CD14-positive monocyte (primary cell): ENCODE data around the gene PRSS33. TPM values are rescaled to one million over a fixed set of nuclear protein-coding genes. Genes with fewer than 3 reads are reported as not detected.
A peak's percentile ranks its signal among the peaks of the same experiment; 100 is the strongest.

Source experiments
- DNase-seq, 3 donors: peaks; one replicate each; pipeline ENCODE4 v3.0.0-alpha.2; 2011 to 2022
- H2AFZ ChIP-seq: 2 replicates; pipeline ENCODE4 v1.6.0; 2012; ENCODE audit warnings: mild to moderate bottlenecking, low read depth, low read length, inconsistent platforms; ENCODE audit not compliant: insufficient read depth, poor library complexity, severe bottlenecking
- H3K27ac ChIP-seq, 2 donors: 1 replicate in 1 of 2; 2 replicates in 1 of 2; pipeline ENCODE4 v1.5.1; 2012 to 2013; ENCODE audit warnings: low read length in 2 of 2, control low read depth in 1 of 2, inconsistent platforms in 1 of 2, low read depth in 1 of 2, mild to moderate bottlenecking in 1 of 2
- H3K27me3 ChIP-seq, 2 donors: one replicate each; pipeline versions ENCODE4 v1.6.0 to v1.6.1; 2011 to 2013; ENCODE audit warnings: low read length in 2 of 2; ENCODE audit not compliant: control insufficient read depth in 2 of 2, insufficient read depth in 2 of 2
- H3K36me3 ChIP-seq, 2 donors: replicated peaks in 1 of 2; 1 replicate in 1 of 2; 2 replicates in 1 of 2; pipeline versions ENCODE4 v1.5.1 to v1.6.1; 2012 to 2013; ENCODE audit warnings: low read length in 2 of 2, control low read depth in 1 of 2, inconsistent platforms in 1 of 2, mild to moderate bottlenecking in 1 of 2; ENCODE audit not compliant: insufficient read depth in 2 of 2, control insufficient read depth in 1 of 2
- H3K4me1 ChIP-seq, 2 donors: 1 replicate in 1 of 2; 2 replicates in 1 of 2; pipeline versions ENCODE4 v1.5.1 to v1.6.1; 2012 to 2013; ENCODE audit warnings: low read length in 2 of 2, control low read depth in 1 of 2, inconsistent platforms in 1 of 2, mild to moderate bottlenecking in 1 of 2, moderate library complexity in 1 of 2; ENCODE audit not compliant: insufficient read depth in 2 of 2, control insufficient read depth in 1 of 2
- H3K4me2 ChIP-seq: replicated peaks from 2 replicates; pipeline ENCODE3; 2012; ENCODE audit warnings: low read length, moderate library complexity, mild to moderate bottlenecking; ENCODE audit not compliant: poor library complexity, severe bottlenecking; ENCODE audit errors: extremely low read depth
- H3K4me3 ChIP-seq, 3 experiments: fragments of 200-600 bp in 1 of 3; sonication (generic) in 1 of 3; replicated peaks in 1 of 3; 1 replicate in 2 of 3; 2 replicates in 1 of 3; pipeline ENCODE4 v1.5.1; 2011 to 2013; ENCODE audit warnings: low read length in 3 of 3, mild to moderate bottlenecking in 3 of 3, control low read depth in 2 of 3, low read depth in 2 of 3, inconsistent platforms in 1 of 3, moderate library complexity in 1 of 3
- H3K79me2 ChIP-seq: 2 replicates; pipeline ENCODE4 v1.6.0; 2012; ENCODE audit warnings: mild to moderate bottlenecking, control low read depth, inconsistent platforms, low read length, moderate library complexity; ENCODE audit not compliant: insufficient read depth
- H3K9ac ChIP-seq: 2 replicates; pipeline ENCODE4 v1.6.0; 2017; ENCODE audit warnings: low read length, mild to moderate bottlenecking; ENCODE audit not compliant: insufficient read depth, poor library complexity, severe bottlenecking
- H3K9me3 ChIP-seq, 2 donors: replicated peaks in 1 of 2; 1 replicate in 1 of 2; 2 replicates in 1 of 2; pipeline versions ENCODE4 v1.5.1 to v1.6.1; 2012 to 2013; ENCODE audit warnings: low read length in 2 of 2, control low read depth in 1 of 2; ENCODE audit not compliant: control insufficient read depth in 1 of 2, insufficient read depth in 1 of 2
- H4K20me1 ChIP-seq: 2 replicates; pipeline ENCODE4 v1.6.0; 2012; ENCODE audit warnings: mild to moderate bottlenecking, low read length, control low read depth, moderate library complexity; ENCODE audit not compliant: insufficient read depth
- H3K27ac Mint-ChIP-seq, 7 donors: one replicate each; pipeline ENCODE4 v1.8.0; 2020; ENCODE audit warnings: mild to moderate bottlenecking in 7 of 7, mixed read lengths in 7 of 7, moderate library complexity in 6 of 7, inconsistent platforms in 2 of 7
- H3K27me3 Mint-ChIP-seq, 3 donors: one replicate each; pipeline ENCODE4 v1.8.0; 2021 to 2022; ENCODE audit warnings: low read depth in 3 of 3, mild to moderate bottlenecking in 3 of 3, mixed read lengths in 3 of 3, moderate library complexity in 3 of 3, inconsistent platforms in 1 of 3
- H3K36me3 Mint-ChIP-seq, 2 donors: one replicate each; pipeline ENCODE4 v1.8.0; 2020; ENCODE audit warnings: mixed read lengths in 2 of 2, inconsistent platforms in 1 of 2, mild to moderate bottlenecking in 1 of 2
- H3K4me1 Mint-ChIP-seq: one replicate; pipeline ENCODE4 v1.8.0; 2020; ENCODE audit warnings: mild to moderate bottlenecking, mixed read lengths
- H3K4me3 Mint-ChIP-seq, 2 donors: one replicate each; pipeline ENCODE4 v1.8.0; 2020; ENCODE audit warnings: mild to moderate bottlenecking in 2 of 2, mixed read lengths in 2 of 2, moderate library complexity in 1 of 2
- H3K9me3 Mint-ChIP-seq, 7 donors: one replicate each; pipeline ENCODE4 v1.8.0; 2020 to 2022; ENCODE audit warnings: mixed read lengths in 7 of 7, mild to moderate bottlenecking in 6 of 7, moderate library complexity in 6 of 7, inconsistent platforms in 2 of 7
- WGBS: methylation state at CpG from one replicate; pipeline ENCODE4 v1.1.5; 2013; ENCODE audit warnings: missing lambda C conversion rate; ENCODE audit not compliant: insufficient coverage; 5-methylcytosine and 5-hydroxymethylcytosine counted together
- intact Hi-C, 2 donors: fragments of 100-400 bp; cut with micrococcal nuclease; formaldehyde crosslinking; loops; one replicate each; pipeline versions ENCODE4 v1.15.0 to v1.15.1; 2023
- polyA plus RNA-seq, 3 donors: library from polyadenylated mRNA; depleted of rRNA in 1 of 3; unstranded in 2 of 3; stranded (reverse) in 1 of 3; fragments of 300-500 nt in 2 of 3; fragments of >200 nt in 1 of 3; fragmentation: Illumina TruSeq in 2 of 3; gene quantifications; 1 replicate in 2 of 3; 2 replicates in 1 of 3; pipeline ENCODE4 v1.2.3, GENCODE V29; 2012 to 2021
- TF ChIP-seq, protein P1 (sequence below): fragments of 200-600 bp; IDR thresholded peaks from one replicate; pipeline ENCODE4 v1.8.0; 2022; ENCODE audit warnings: antibody characterized with exemption, mild to moderate bottlenecking

PRSS33 gene
- polyA plus RNA-seq, 3 donors: 0.05 TPM; not detected in 2

DNA sequence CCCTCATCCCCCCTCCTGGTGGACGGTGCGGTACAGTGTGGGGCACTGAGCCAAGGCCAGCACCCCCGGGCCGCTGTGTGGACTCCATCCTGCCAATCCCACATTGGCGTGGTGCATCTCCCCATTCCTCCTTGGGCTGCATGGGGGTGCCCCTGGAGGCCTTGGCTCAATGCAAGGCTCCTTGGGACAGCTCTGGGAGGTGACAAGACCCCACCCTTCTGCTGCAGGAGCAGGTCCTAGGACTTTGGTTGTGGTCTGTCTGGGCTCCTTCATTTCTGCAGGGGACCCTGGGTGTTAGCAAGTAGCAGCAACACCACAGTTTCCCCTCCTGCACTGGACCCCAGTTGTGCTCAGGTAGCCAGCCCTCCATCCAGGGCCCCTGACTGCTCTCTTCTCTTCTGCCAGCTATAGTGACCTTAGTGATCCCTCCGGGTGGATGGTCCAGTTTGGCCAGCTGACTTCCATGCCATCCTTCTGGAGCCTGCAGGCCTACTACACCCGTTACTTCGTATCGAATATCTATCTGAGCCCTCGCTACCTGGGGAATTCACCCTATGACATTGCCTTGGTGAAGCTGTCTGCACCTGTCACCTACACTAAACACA lies 31.0 kb upstream of the PRSS33 start:
- no peaks in the 10 kb centered on the region for H3K36me3 Mint-ChIP-seq
- no peaks in the 10 kb centered on the region for H3K9me3 ChIP-seq
- H3K79me2 ChIP-seq: no peaks in the 10 kb centered on the region
- H3K27me3 ChIP-seq: no peaks in the 10 kb centered on the region
- H4K20me1 ChIP-seq: no peaks in the 10 kb centered on the region
- H3K36me3 ChIP-seq: no peaks in the 10 kb centered on the region
- 96% methylated on average over 10 of the region's 10 CpGs for WGBS
- no peak overlapping the region for H3K4me3 ChIP-seq
- H3K9ac ChIP-seq: no peak overlapping the region
- no peak overlapping the region for H3K27ac ChIP-seq
- no peak overlapping the region for H3K4me2 ChIP-seq
- H2AFZ ChIP-seq: no peak overlapping the region
- intact Hi-C loops: no loop called here
- H3K4me3 Mint-ChIP-seq: no peak overlapping the region
- no peak for DNase-seq
- H3K4me1 ChIP-seq: peaks cover 5 to 12% of the 10 kb centered on the region in 2 donors
- TF ChIP-seq, protein P1, sequence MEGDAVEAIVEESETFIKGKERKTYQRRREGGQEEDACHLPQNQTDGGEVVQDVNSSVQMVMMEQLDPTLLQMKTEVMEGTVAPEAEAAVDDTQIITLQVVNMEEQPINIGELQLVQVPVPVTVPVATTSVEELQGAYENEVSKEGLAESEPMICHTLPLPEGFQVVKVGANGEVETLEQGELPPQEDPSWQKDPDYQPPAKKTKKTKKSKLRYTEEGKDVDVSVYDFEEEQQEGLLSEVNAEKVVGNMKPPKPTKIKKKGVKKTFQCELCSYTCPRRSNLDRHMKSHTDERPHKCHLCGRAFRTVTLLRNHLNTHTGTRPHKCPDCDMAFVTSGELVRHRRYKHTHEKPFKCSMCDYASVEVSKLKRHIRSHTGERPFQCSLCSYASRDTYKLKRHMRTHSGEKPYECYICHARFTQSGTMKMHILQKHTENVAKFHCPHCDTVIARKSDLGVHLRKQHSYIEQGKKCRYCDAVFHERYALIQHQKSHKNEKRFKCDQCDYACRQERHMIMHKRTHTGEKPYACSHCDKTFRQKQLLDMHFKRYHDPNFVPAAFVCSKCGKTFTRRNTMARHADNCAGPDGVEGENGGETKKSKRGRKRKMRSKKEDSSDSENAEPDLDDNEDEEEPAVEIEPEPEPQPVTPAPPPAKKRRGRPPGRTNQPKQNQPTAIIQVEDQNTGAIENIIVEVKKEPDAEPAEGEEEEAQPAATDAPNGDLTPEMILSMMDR: no peak
- peaks cover 4 to 6% (median 5%) of the 10 kb centered on the region in 3 donors for H3K27me3 Mint-ChIP-seq
- H3K4me1 Mint-ChIP-seq: peaks cover 11% of the 10 kb centered on the region
- no peaks in the 10 kb centered on the region for H3K9me3 Mint-ChIP-seq
- peak overlapping the region in 3 of 7 donors; percentile 24 to 70 (median 58) for H3K27ac Mint-ChIP-seq

DNA sequence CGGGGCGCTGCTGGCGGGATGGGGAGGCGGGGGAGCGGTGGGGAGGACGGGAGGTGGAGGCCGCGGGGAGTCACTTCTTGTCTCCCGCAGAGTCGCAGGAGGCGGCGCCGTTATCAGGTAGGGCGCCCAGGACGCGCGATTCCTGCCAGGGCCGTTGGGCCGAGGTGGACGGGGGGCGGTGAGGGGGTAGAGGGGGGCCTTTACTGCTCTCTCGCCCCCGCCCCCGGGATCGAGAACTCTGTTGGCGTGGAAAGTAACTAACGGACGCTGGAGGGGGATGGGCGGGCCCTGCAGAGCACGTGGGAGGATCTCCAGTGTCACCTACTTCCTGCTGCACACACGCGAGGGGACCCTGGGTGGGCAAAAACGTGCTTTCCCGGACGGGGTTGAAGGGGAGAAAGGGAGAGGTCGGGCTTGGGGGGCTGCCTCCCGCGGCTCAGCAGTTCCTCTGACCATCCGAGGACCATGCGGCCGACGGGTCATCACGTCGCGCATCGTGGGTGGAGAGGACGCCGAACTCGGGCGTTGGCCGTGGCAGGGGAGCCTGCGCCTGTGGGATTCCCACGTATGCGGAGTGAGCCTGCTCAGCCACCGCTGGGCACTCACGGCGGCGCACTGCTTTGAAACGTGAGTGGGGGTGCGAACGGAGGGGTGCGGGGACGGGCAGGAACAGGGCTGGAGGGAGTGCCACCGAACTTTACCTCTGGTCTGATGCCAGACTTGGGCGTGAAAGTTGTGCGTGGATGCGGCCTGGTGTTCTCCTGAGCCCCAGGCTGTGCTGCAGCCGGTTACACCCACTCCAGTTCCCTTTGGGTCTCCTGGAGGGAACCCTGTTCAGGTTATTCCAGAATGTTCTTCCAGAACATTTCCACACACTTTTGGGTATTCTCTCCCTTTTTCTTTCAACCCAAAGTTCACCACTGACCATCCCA lies 30.2 kb upstream of the PRSS33 start:
- no peak overlapping the region for H3K27ac ChIP-seq
- Mint-ChIP-seq H3K27me3 (peaks cover 4 to 6% (median 5%) of the 10 kb centered on the region in 3 donors), H3K4me1 (peaks cover 8% of the 10 kb centered on the region), H3K27ac (peak overlapping the region in 1 of 7 donors; percentile 35), H3K36me3 (no peaks in the 10 kb centered on the region), H3K9me3 (no peaks in the 10 kb centered on the region), H3K4me3 (peak overlapping the region; percentile 51 to 70)
- no peaks in the 10 kb centered on the region for H3K27me3 ChIP-seq
- DNase-seq: no peak
- H2AFZ ChIP-seq: peak overlapping the region; percentile 21
- H3K79me2 ChIP-seq: no peaks in the 10 kb centered on the region
- H3K4me3 ChIP-seq: peak overlapping the region in 1 of 3 experiments; percentile 43
- H3K36me3 ChIP-seq: no peaks in the 10 kb centered on the region
- H4K20me1 ChIP-seq: no peaks in the 10 kb centered on the region
- TF ChIP-seq, protein P1: no peak
- H3K9me3 ChIP-seq: no peaks in the 10 kb centered on the region
- 92% methylated on average over 44 of the region's 68 CpGs for WGBS
- H3K4me2 ChIP-seq: peak overlapping the region; percentile 55
- H3K4me1 ChIP-seq: peaks cover 5 to 12% of the 10 kb centered on the region in 2 donors
- intact Hi-C loops: no loop called here
- H3K9ac ChIP-seq: peak overlapping the region; percentile 36
